Measurements from ENCODE around the gene ATP2B3. TPM values are rescaled to one million over a fixed set of nuclear protein-coding genes. Genes with fewer than 3 reads are reported as not detected.

ATP2B3 gene
- total and polyA plus RNA-seq, 9 of the 15 experiments (the other 6 are each of a cell fraction or from before 2014, with no cell fraction given), result 0.04 TPM; not detected in 8

- TF ChIP-seq ZNF449 (CRISPR knock-in tag; IDR thresholded peaks at IDR 0.05) (no peak), PHF20 (IDR thresholded peaks at IDR 0.05; ENCODE audit: partially characterized antibody) (no peak), ARID2 (IDR thresholded peaks at IDR 0.05) (peak; percentile 48; the same call in 1 of the 2 replicates), PATZ1 (CRISPR knock-in tag; IDR thresholded peaks at IDR 0.05; ENCODE audit: borderline replicate concordance) (no peak), IRF1 (CRISPR knock-in tag; IDR thresholded peaks at IDR 0.05; ENCODE audit: borderline replicate concordance) (no peak), HMBOX1 (IDR thresholded peaks at IDR 0.05) (no peak), TCF7 (IDR thresholded peaks at IDR 0.05; ENCODE audit: borderline replicate concordance) (no peak), ZNF699 (CRISPR knock-in tag; IDR thresholded peaks at IDR 0.05; ENCODE audit: insufficient replicate concordance) (no peak), STAG1 (CRISPR knock-in tag; IDR thresholded peaks at IDR 0.05; ENCODE audit: borderline replicate concordance) (peak; percentile 90)
- TF ChIP-seq, protein P1, sequence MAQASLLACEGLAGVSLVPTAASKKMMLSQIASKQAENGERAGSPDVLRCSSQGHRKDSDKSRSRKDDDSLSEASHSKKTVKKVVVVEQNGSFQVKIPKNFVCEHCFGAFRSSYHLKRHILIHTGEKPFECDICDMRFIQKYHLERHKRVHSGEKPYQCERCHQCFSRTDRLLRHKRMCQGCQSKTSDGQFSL (CRISPR knock-in tag; IDR thresholded peaks at IDR 0.05), result no peak
- TF ChIP-seq, protein P1 (tag; IDR thresholded peaks at IDR 0.05), result no peak
- TF ChIP-seq, protein P2, sequence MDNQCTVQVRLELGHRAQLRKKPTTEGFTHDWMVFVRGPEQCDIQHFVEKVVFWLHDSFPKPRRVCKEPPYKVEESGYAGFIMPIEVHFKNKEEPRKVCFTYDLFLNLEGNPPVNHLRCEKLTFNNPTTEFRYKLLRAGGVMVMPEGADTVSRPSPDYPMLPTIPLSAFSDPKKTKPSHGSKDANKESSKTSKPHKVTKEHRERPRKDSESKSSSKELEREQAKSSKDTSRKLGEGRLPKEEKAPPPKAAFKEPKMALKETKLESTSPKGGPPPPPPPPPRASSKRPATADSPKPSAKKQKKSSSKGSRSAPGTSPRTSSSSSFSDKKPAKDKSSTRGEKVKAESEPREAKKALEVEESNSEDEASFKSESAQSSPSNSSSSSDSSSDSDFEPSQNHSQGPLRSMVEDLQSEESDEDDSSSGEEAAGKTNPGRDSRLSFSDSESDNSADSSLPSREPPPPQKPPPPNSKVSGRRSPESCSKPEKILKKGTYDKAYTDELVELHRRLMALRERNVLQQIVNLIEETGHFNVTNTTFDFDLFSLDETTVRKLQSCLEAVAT (IDR thresholded peaks at IDR 0.05), result no peak
- TF ChIP-seq, protein P3, sequence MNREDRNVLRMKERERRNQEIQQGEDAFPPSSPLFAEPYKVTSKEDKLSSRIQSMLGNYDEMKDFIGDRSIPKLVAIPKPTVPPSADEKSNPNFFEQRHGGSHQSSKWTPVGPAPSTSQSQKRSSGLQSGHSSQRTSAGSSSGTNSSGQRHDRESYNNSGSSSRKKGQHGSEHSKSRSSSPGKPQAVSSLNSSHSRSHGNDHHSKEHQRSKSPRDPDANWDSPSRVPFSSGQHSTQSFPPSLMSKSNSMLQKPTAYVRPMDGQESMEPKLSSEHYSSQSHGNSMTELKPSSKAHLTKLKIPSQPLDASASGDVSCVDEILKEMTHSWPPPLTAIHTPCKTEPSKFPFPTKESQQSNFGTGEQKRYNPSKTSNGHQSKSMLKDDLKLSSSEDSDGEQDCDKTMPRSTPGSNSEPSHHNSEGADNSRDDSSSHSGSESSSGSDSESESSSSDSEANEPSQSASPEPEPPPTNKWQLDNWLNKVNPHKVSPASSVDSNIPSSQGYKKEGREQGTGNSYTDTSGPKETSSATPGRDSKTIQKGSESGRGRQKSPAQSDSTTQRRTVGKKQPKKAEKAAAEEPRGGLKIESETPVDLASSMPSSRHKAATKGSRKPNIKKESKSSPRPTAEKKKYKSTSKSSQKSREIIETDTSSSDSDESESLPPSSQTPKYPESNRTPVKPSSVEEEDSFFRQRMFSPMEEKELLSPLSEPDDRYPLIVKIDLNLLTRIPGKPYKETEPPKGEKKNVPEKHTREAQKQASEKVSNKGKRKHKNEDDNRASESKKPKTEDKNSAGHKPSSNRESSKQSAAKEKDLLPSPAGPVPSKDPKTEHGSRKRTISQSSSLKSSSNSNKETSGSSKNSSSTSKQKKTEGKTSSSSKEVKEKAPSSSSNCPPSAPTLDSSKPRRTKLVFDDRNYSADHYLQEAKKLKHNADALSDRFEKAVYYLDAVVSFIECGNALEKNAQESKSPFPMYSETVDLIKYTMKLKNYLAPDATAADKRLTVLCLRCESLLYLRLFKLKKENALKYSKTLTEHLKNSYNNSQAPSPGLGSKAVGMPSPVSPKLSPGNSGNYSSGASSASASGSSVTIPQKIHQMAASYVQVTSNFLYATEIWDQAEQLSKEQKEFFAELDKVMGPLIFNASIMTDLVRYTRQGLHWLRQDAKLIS (CRISPR knock-in tag; IDR thresholded peaks at IDR 0.05), result peak; percentile 67; the same call in 1 of the 2 replicates
Observed at GRCh38 chrX:153539171-153539978, 21.9 kb downstream of the ATP2B3 start (continued).

Measured in K562 (cell line).